HepG2 (cell line): ENCODE results near the gene BLCAP. TPM values are rescaled to one million over a fixed set of nuclear protein-coding genes. Genes with fewer than 3 reads are reported as not detected.

ENCODE experiments used
- CC2D1A ChIP-seq: sonication (generic); formaldehyde crosslinking; IDR thresholded peaks from 2 replicates; pipeline ENCODE4 v1.8.1; 2023; ENCODE audit warnings: mild to moderate bottlenecking, missing genetic modification reagents
- DNMT3B ChIP-seq: conservative IDR thresholded peaks from 2 replicates; pipeline ENCODE4 v1.6.1; 2016; ENCODE audit warnings: missing biosample characterization, control low read depth
- GTF2F1 ChIP-seq: fragments of 150-350 bp; IDR thresholded peaks from 2 replicates; pipeline ENCODE4 v1.6.1; 2014; ENCODE audit warnings: low read length
- HDAC6 ChIP-seq: fragments of 200-600 bp; sonication (generic); IDR thresholded peaks from 2 replicates; pipeline ENCODE4 v1.7.0; 2017; ENCODE audit warnings: mild to moderate bottlenecking, antibody characterized with exemption, low read length, low read depth
- KLF12 ChIP-seq: sonication (generic); formaldehyde crosslinking; IDR thresholded peaks from 2 replicates; pipeline ENCODE4 v1.4.0; 2020; ENCODE audit warnings: missing genetic modification reagents, borderline replicate concordance
- MEIS1 ChIP-seq: sonication (generic); formaldehyde crosslinking; IDR thresholded peaks from 2 replicates; pipeline ENCODE4 v1.9.0; 2021; ENCODE audit warnings: mild to moderate bottlenecking, missing genetic modification reagents, moderate library complexity, borderline replicate concordance
- MTA3 ChIP-seq: sonication (generic); formaldehyde crosslinking; IDR thresholded peaks from 2 replicates; pipeline ENCODE4 v1.4.0; 2020; ENCODE audit warnings: missing genetic modification reagents
- SOX6 ChIP-seq, 2 experiments: fragments of 450-650 bp in 1 of 2; sonication (generic) in 1 of 2; formaldehyde crosslinking in 1 of 2; IDR thresholded peaks; 2 replicates each; pipeline versions ENCODE4 v1.4.0 to v1.6.1; 2017 to 2020; ENCODE audit warnings: antibody characterized with exemption in 1 of 2, mild to moderate bottlenecking in 1 of 2, missing genetic modification reagents in 1 of 2
- SP4 ChIP-seq: sonication (generic); formaldehyde crosslinking; IDR thresholded peaks from 2 replicates; pipeline ENCODE4 v1.8.1; 2023; ENCODE audit warnings: mild to moderate bottlenecking, missing genetic modification reagents
- STAG1 ChIP-seq: sonication (generic); formaldehyde crosslinking; IDR thresholded peaks from 2 replicates; pipeline ENCODE4 v1.4.0; 2020; ENCODE audit warnings: missing genetic modification reagents
- TBP ChIP-seq: sonication (generic); formaldehyde crosslinking; IDR thresholded peaks from 2 replicates; pipeline ENCODE4 v1.5.0; 2020; ENCODE audit warnings: missing genetic modification reagents
- ZBTB40 ChIP-seq, 2 experiments: fragments of 450-650 bp in 1 of 2; sonication (generic) in 1 of 2; formaldehyde crosslinking in 1 of 2; IDR thresholded peaks; 2 replicates each; pipeline versions ENCODE4 v1.6.1 to v1.8.0; 2016 to 2022; ENCODE audit warnings: antibody characterized with exemption in 1 of 2, mild to moderate bottlenecking in 1 of 2, missing genetic modification reagents in 1 of 2
- ZFYVE20 ChIP-seq: sonication (generic); formaldehyde crosslinking; IDR thresholded peaks from 2 replicates; pipeline ENCODE4 v1.8.0; 2023; ENCODE audit warnings: low read depth, mild to moderate bottlenecking, moderate library complexity, missing genetic modification reagents, borderline replicate concordance
- ZNF12 ChIP-seq: sonication (generic); formaldehyde crosslinking; IDR thresholded peaks from 2 replicates; pipeline ENCODE4 v1.5.0; 2020; ENCODE audit warnings: missing genetic modification reagents
- ZNF276 ChIP-seq: sonication (generic); formaldehyde crosslinking; IDR thresholded peaks from 2 replicates; pipeline ENCODE4 v1.4.0; 2020; ENCODE audit warnings: mild to moderate bottlenecking, low read depth, missing genetic modification reagents
- ZNF335 ChIP-seq: sonication (generic); formaldehyde crosslinking; IDR thresholded peaks from 2 replicates; pipeline ENCODE4 v1.4.0; 2020; ENCODE audit warnings: missing genetic modification reagents
- ZNF598 ChIP-seq: sonication (generic); formaldehyde crosslinking; IDR thresholded peaks from 2 replicates; pipeline ENCODE4 v1.5.1; 2020; ENCODE audit warnings: mild to moderate bottlenecking, missing genetic modification reagents, borderline replicate concordance
- ZNF777 ChIP-seq: sonication (generic); formaldehyde crosslinking; IDR thresholded peaks from 2 replicates; pipeline ENCODE4 v1.4.0; 2020; ENCODE audit warnings: missing genetic modification reagents
- ZNF780A ChIP-seq: sonication (generic); formaldehyde crosslinking; IDR thresholded peaks from 2 replicates; pipeline ENCODE4 v1.8.0; 2022; ENCODE audit warnings: mild to moderate bottlenecking, missing genetic modification reagents, moderate library complexity
- ZNF788 ChIP-seq: sonication (generic); formaldehyde crosslinking; IDR thresholded peaks from 2 replicates; pipeline ENCODE4 v1.5.0; 2020; ENCODE audit warnings: mild to moderate bottlenecking, missing genetic modification reagents, borderline replicate concordance
- polyA plus RNA-seq, 8 experiments: library from polyadenylated mRNA; depleted of rRNA in 3 of 8; stranded (reverse) in 7 of 8; unstranded in 1 of 8; fragments of >200 nt; fragmentation: Illumina TruSeq in 4 of 8; extraction: Trizol in 4 of 8; gene quantifications; 2 replicates each; pipeline versions ENCODE4 v1.2.1 to v1.2.3, GENCODE V29; 2011 to 2016; ENCODE audit warnings: low read depth in 4 of 8, missing spikeins in 1 of 8, mixed read lengths in 1 of 8; ENCODE audit not compliant: insufficient read depth in 1 of 8
- total RNA-seq, 5 experiments: library from RNA; depleted of rRNA; stranded (reverse); fragments of >200 nt; fragmentation: Illumina TruSeq; extraction: Trizol; gene quantifications; 2 replicates each; pipeline ENCODE4 v1.2.3, GENCODE V29; 2016; ENCODE audit warnings: low read depth in 1 of 5

Gene BLCAP
- total and polyA plus RNA-seq, 2 of the 13 experiments (the other 11 are each of a cell fraction or from before 2014, with no cell fraction given), result 52.4 to 86.8 TPM

GRCh38 chr20:37529214-37529967, 1.7 kb upstream of the BLCAP start (continued):
- TF ChIP-seq TBP (CRISPR knock-in tag) (no peak), MTA3 (CRISPR knock-in tag) (no peak), CC2D1A (CRISPR knock-in tag) (no peak), STAG1 (CRISPR knock-in tag) (peak; percentile 56), ZFYVE20 (CRISPR knock-in tag) (no peak), MEIS1 (no peak), ZNF780A (CRISPR knock-in tag) (no peak), ZNF777 (CRISPR knock-in tag) (no peak), HDAC6 (no peak), DNMT3B (no peak), ZNF598 (CRISPR knock-in tag) (no peak), ZNF12 (CRISPR knock-in tag) (0 out of 2 replicates have a peak, but pooled peaks have one; percentile 45), SP4 (CRISPR knock-in tag) (no peak), KLF12 (no peak), ZNF788 (CRISPR knock-in tag) (no peak), ZNF335 (CRISPR knock-in tag) (peak; percentile 81; the same call in 1 of the 2 replicates), ZNF276 (0 out of 2 replicates have a peak, but pooled peaks have one; percentile 50), GTF2F1 (no peak), ZBTB40 (IDR thresholded peaks at IDR 0.05) (no peak), ZBTB40 (CRISPR knock-in tag; IDR thresholded peaks at IDR 0.05) (no peak), SOX6 (IDR thresholded peaks at IDR 0.05) (no peak), SOX6 (CRISPR knock-in tag; IDR thresholded peaks at IDR 0.05) (peak; percentile 50)
